Cardiac fibroblast (primary cell): ENCODE results near the gene FGD6.
A peak's percentile ranks its signal among the peaks of the same experiment; 100 is the strongest.

ENCODE experiments used
- DNase-seq, 2 donors: peaks; one replicate each; pipeline versions ENCODE4 v3.0.0 to v3.0.0-alpha.2; 2010; ENCODE audit warnings: low read depth in 2 of 2
- H3K4me3 ChIP-seq, 2 donors: replicated peaks in 1 of 2; 1 replicate in 1 of 2; 2 replicates in 1 of 2; pipeline ENCODE4 v1.5.1; 2011; ENCODE audit warnings: low read depth in 2 of 2, low read length in 2 of 2, mild to moderate bottlenecking in 2 of 2, moderate library complexity in 1 of 2
- TF ChIP-seq, protein P1 (sequence below): IDR thresholded peaks from one replicate; pipeline ENCODE4 v1.5.1; 2011; ENCODE audit warnings: low read depth, mild to moderate bottlenecking, low read length, inconsistent platforms

Gene FGD6

DNA sequence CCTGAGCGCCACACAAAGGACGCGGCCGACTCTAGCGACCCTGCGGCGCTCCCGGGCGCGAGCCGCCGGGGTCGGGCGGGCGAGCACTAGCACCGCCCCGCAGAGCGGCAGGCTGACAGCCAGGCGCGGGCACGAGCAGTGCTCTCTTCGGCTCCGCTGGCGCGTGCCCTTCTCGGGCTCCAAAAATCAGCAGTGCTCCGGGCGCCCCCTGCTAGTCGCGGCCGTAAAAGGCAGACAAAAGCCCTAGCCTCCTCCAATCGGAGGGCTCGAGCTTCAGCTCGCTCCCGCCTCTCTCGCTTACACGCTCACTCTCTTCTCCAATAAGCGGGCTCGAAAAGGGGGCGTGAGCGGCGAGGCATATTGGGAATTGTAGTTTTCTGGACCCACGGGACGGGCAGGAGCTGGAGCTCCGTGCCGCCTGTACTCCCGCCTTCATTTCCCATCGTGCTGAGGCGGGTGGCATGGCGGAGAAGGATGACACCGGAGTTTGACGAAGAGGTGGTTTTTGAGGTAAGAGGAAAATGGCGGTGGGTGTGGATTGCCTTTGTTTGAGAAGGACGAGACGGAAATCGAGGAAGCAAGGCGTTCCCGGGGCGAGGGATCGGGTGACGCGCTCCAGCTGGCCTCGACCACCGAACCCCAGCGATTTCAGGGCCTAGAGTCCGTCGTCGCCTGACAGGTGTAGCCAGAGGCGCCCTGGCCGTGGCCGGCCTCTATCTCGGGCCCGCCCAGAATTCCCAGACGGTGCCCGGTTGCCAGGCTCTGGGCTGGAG, at the start of gene FGD6, which contains the start of gene VEZT:
Gene FGD6 (minus strand): TSS at position 91 of the 773 bp plus-strand sequence. CDS start 227 bp downstream, outside the sequence.
Gene VEZT (plus strand): TSS at position 431 of the 773 bp plus-strand sequence. CDS start 44 bp downstream, at position 475.
- TF ChIP-seq, protein P1, sequence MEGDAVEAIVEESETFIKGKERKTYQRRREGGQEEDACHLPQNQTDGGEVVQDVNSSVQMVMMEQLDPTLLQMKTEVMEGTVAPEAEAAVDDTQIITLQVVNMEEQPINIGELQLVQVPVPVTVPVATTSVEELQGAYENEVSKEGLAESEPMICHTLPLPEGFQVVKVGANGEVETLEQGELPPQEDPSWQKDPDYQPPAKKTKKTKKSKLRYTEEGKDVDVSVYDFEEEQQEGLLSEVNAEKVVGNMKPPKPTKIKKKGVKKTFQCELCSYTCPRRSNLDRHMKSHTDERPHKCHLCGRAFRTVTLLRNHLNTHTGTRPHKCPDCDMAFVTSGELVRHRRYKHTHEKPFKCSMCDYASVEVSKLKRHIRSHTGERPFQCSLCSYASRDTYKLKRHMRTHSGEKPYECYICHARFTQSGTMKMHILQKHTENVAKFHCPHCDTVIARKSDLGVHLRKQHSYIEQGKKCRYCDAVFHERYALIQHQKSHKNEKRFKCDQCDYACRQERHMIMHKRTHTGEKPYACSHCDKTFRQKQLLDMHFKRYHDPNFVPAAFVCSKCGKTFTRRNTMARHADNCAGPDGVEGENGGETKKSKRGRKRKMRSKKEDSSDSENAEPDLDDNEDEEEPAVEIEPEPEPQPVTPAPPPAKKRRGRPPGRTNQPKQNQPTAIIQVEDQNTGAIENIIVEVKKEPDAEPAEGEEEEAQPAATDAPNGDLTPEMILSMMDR = peak; percentile 56
- peak; percentile 99 for DNase-seq
- peak within 1 kb of the TSS; percentile 87 to 88 for H3K4me3 ChIP-seq

DNA sequence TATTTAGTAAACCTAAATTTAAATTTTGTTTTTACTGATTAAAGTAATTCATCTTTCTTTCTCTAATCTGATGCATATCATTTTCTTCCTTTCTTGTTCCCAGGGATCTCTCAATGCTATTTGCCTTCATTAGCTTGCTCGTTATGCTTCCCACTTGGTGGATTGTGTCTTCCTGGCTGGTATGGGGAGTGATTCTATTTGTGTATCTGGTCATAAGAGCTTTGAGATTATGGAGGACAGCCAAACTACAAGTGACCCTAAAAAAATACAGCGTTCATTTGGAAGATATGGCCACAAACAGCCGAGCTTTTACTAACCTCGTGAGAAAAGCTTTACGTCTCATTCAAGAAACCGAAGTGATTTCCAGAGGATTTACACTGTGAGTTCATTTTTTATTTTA, 49.0 kb upstream of the FGD6 start:
- TF ChIP-seq, protein P1 = no peak
- no peak overlapping the region for H3K4me3 ChIP-seq
- DNase-seq = no peak

DNA sequence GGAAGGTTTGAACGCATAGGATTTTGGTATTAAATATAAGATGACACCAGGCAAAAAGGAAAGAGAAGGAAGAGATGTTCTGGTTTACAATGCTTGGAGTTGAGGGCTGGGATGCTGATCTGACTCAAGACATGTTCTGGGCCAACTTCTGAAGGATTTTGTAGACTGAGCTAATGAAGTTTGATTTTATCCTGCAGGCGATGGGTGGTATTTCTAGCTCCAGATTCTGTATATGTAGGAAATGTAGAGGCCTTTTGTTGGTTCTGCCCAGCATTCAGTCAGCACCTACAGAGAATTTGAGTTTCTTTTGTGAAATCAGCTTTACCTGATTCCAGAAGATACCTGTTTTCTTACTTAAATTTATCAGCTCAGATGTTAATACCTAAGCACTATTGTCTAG, 48.5 kb upstream of the FGD6 start:
- no peak overlapping the region for H3K4me3 ChIP-seq
- DNase-seq = no peak
- TF ChIP-seq, protein P1 = no peak

DNA sequence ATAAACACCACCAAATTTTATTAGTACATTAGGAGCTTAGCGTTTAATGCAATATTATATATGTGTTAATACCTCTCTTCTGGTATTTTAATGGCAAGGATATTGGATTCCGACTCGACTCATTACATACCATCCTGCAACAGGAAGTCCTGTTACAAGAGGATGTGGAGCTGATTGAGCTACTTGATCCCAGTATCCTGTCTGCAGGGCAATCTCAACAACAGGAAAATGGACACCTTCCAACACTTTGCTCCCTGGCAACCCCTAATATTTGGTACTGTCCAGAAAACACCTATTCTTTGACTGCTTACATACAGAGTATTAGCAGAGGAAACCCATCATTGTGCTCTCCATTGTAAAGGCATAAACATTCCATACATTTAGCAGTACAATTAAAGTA, 45.5 kb upstream of the FGD6 start:
- TF ChIP-seq, protein P1 = no peak
- DNase-seq = peak; percentile 19 to 61
- no peak overlapping the region for H3K4me3 ChIP-seq

DNA sequence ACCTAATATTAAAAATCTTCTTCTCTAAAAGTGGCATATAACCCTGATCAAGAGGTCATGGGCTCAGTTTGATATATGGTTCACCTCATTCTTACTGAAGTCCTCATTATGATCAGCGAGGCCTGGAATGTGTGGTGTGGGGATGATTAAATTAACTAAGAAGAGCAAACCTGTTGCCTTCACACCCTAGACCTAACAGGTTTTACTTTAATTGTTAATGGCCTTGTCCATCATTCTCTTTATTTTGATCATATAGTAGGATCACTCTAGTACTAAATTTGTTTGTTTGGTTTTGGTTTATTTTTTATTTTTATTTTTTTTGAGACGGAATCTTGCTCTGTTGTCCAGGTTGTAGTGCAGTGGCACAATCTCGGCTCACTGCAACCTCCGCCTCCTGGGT, 43.8 kb upstream of the FGD6 start:
- TF ChIP-seq, protein P1 = no peak
- H3K4me3 ChIP-seq = no peak overlapping the region
- no peak for DNase-seq

DNA sequence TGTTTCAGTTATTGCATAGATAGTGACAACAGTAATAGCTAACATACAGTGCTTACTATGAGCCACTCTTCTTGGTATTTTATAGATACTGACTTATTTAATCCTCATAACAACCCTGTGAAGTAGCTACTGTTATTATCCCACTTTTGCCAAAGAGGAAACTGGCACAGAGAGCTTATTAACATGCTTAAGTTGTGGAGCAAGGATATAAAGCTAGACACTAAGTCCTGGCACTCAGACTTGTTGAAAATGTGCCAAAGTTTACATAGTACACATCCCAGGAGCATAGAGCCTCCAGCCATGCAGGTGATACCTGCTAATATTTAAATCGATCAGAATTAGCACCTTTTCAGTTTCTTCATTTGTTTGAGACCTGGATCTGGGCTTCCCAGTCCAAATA, 42.1 kb upstream of the FGD6 start:
- no peak for DNase-seq
- TF ChIP-seq, protein P1 = no peak

DNA sequence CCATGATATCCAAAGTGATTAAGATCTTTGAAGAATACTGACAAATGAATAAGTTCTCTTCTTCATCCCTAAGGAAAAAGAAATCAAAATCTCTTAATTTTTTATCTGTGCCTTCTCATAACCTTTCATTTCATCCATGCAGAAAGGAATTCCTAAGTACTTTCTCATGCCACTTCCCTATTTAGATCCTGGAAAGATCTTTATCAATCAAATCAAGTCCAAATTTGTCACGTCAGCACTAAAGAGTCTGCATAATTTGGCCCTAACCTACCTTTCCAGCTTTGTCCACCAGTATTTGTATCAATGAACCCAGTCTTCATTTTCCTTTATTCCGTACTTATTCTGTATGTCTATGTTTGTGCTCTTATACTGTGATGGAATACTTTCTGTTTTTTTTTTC, 41.5 kb upstream of the FGD6 start:
- H3K4me3 ChIP-seq = no peak overlapping the region
- DNase-seq = no peak
- TF ChIP-seq, protein P1 = no peak

More for the DNA sequence above, 42.1 kb upstream of the FGD6 start:
- H3K4me3 ChIP-seq = no peak overlapping the region
